Stimulated activated CD4-positive, alpha-beta T cell treated with anti-CD3 and anti-CD28 coated beads, Interleukin-12 subunit alpha, Interleukin-12 subunit beta, amount 100 ng/mL, for 24 hours (primary cell): ENCODE data around the gene SULT1C4.
"Not testable (repeated sequence)": the region's sequence is repeated elsewhere in the genome, so short reads cannot be mapped to it uniquely, and the experiment has no call there.

Experiments used
- DNase-seq, 2 experiments: peaks; one replicate each; pipeline ENCODE4 v3.0.0-alpha.2; 2020; ENCODE audit warnings: low read depth in 2 of 2

Gene SULT1C4

GRCh38 chr2:108377815-108378630 is at the start of gene SULT1C4:
Gene SULT1C4, plus strand, starts transcription at chr2:108377954. Its CDS starts 384 bp downstream, at chr2:108378338.
- DNase-seq = no peak

- DNase-seq = no peak
Observed at GRCh38 chr2:108329771-108330170, 48.0 kb upstream of the SULT1C4 start.

- DNase-seq = no peak
Observed at GRCh38 chr2:108330979-108331378, 46.8 kb upstream of the SULT1C4 start.

- DNase-seq = no peak
Observed at GRCh38 chr2:108345951-108346350, 31.8 kb upstream of the SULT1C4 start.

GRCh38 chr2:108346827-108347226 is 30.9 kb upstream of the SULT1C4 start:
- no peak for DNase-seq

- DNase-seq = no peak
Observed at GRCh38 chr2:108347786-108348185, 30.0 kb upstream of the SULT1C4 start.

GRCh38 chr2:108348816-108349570 is 28.8 kb upstream of the SULT1C4 start:
- no peak for DNase-seq

- no peak for DNase-seq
Observed at GRCh38 chr2:108349571-108349928, 28.2 kb upstream of the SULT1C4 start.

- DNase-seq = no peak
Observed at GRCh38 chr2:108351889-108352288, 25.9 kb upstream of the SULT1C4 start.

GRCh38 chr2:108354136-108354535 is 23.6 kb upstream of the SULT1C4 start:
- DNase-seq = no peak

- no peak for DNase-seq
Observed at GRCh38 chr2:108355906-108356734, 21.6 kb upstream of the SULT1C4 start.

GRCh38 chr2:108359336-108359735 is 18.4 kb upstream of the SULT1C4 start:
- DNase-seq = not testable (repeated sequence)

- DNase-seq = no peak
Observed at GRCh38 chr2:108360776-108361468, 16.8 kb upstream of the SULT1C4 start.

- DNase-seq = no peak
Observed at GRCh38 chr2:108363024-108363907, 14.5 kb upstream of the SULT1C4 start.

GRCh38 chr2:108363908-108364225 is 13.9 kb upstream of the SULT1C4 start:
- DNase-seq = no peak

GRCh38 chr2:108364676-108365297 is 13.0 kb upstream of the SULT1C4 start:
- no peak for DNase-seq

- DNase-seq = no peak
Observed at GRCh38 chr2:108365656-108366055, 12.1 kb upstream of the SULT1C4 start.

GRCh38 chr2:108367014-108367413 is 10.7 kb upstream of the SULT1C4 start:
- no peak for DNase-seq

- no peak for DNase-seq
Observed at GRCh38 chr2:108367561-108368175, 10.1 kb upstream of the SULT1C4 start.

GRCh38 chr2:108369153-108369552 is 8.6 kb upstream of the SULT1C4 start:
- no peak for DNase-seq
